ENCODE measurements around the gene GATAD2A.

The GATAD2A gene

GRCh38 chr19:19527674-19528625, 122.5 kb downstream of the GATAD2A start:
- Histone ChIP-seq H3K9me3 (ENCODE audit: insufficient read depth, low read length, severe bottlenecking) (no peaks in the 10 kb centered on the region), H4K20me1 (ENCODE audit: insufficient read depth, low read length) (peaks cover 52% of the 10 kb centered on the region), H3K79me2 (ENCODE audit: insufficient read depth, low read length) (peaks cover 30% of the 10 kb centered on the region), H3K4me1 (ENCODE audit: insufficient read depth, low read length) (peaks cover 10% of the 10 kb centered on the region), H3K27ac (ENCODE audit: low read length) (no peak overlapping the region), H3K36me3 (ENCODE audit: insufficient read depth, low read length) (peaks cover 63% of the 10 kb centered on the region), H3K27me3 (ENCODE audit: insufficient read depth, low read length, poor library complexity) (no peaks in the 10 kb centered on the region), H3K9ac (ENCODE audit: low read depth, low read length) (no peak overlapping the region), H3K4me2 (ENCODE audit: insufficient read depth, low read length) (no peak overlapping the region), H2AFZ (ENCODE audit: low read depth, low read length) (no peak overlapping the region), H3K4me3 (ENCODE audit: low read depth in 1 of 2, low read length in 2 of 2) (no peak overlapping the region)
- DNase-seq (no peak), ATAC-seq (ENCODE audit: insufficient read depth, low read depth) (no peak)
- no peak for TF ChIP-seq EZH2 (IDR thresholded peaks at IDR 0.05; ENCODE audit: borderline replicate concordance, low read depth, low read length, severe bottlenecking)
- no peak for TF ChIP-seq CTCF (IDR thresholded peaks at IDR 0.05; ENCODE audit: borderline replicate concordance, extremely low read depth, low read length, poor library complexity, severe bottlenecking)

GRCh38 chr19:19528721-19529490, 123.4 kb downstream of the GATAD2A start, which contains the start of gene YJEFN3:
TSS of gene YJEFN3 (plus strand) at chr19:19528911. CDS start at chr19:19528933, 22 bp downstream.
- no peak within 1 kb of the TSS for H3K27ac ChIP-seq (ENCODE audit: low read length)
- H3K4me1 ChIP-seq (ENCODE audit: insufficient read depth, low read length): peaks cover 10% of the 10 kb centered on the region
- TF ChIP-seq EZH2 (IDR thresholded peaks at IDR 0.05; ENCODE audit: borderline replicate concordance, low read depth, low read length, severe bottlenecking) (no peak), CTCF (IDR thresholded peaks at IDR 0.05; ENCODE audit: borderline replicate concordance, extremely low read depth, low read length, poor library complexity, severe bottlenecking) (no peak)
- H3K36me3 ChIP-seq (ENCODE audit: insufficient read depth, low read length): peaks cover 56% of the 10 kb centered on the region
- H3K27me3 ChIP-seq (ENCODE audit: insufficient read depth, low read length, poor library complexity): no peaks in the 10 kb centered on the region
- no peak within 1 kb of the TSS for H3K9ac ChIP-seq (ENCODE audit: low read depth, low read length)
- no peak within 1 kb of the TSS for H3K4me2 ChIP-seq (ENCODE audit: insufficient read depth, low read length)
- DNase-seq: no peak
- no peak within 1 kb of the TSS for H2AFZ ChIP-seq (ENCODE audit: low read depth, low read length)
- H3K9me3 ChIP-seq (ENCODE audit: insufficient read depth, low read length, severe bottlenecking): no peaks in the 10 kb centered on the region
- no peak within 1 kb of the TSS for H3K4me3 ChIP-seq (ENCODE audit: low read depth in 1 of 2, low read length in 2 of 2)
- no peak for ATAC-seq (ENCODE audit: insufficient read depth, low read depth)
- H3K79me2 ChIP-seq (ENCODE audit: insufficient read depth, low read length): peaks cover 21% of the 10 kb centered on the region
- H4K20me1 ChIP-seq (ENCODE audit: insufficient read depth, low read length): peaks cover 49% of the 10 kb centered on the region

- Histone ChIP-seq H3K9ac (ENCODE audit: low read depth, low read length) (no peak overlapping the region), H3K4me3 (ENCODE audit: low read depth in 1 of 2, low read length in 2 of 2) (no peak overlapping the region), H3K36me3 (ENCODE audit: insufficient read depth, low read length) (peaks cover 50% of the 10 kb centered on the region), H3K4me1 (ENCODE audit: insufficient read depth, low read length) (peaks cover 10% of the 10 kb centered on the region), H3K79me2 (ENCODE audit: insufficient read depth, low read length) (peaks cover 11% of the 10 kb centered on the region), H3K27me3 (ENCODE audit: insufficient read depth, low read length, poor library complexity) (no peaks in the 10 kb centered on the region), H4K20me1 (ENCODE audit: insufficient read depth, low read length) (peaks cover 40% of the 10 kb centered on the region), H3K27ac (ENCODE audit: low read length) (no peak overlapping the region), H2AFZ (ENCODE audit: low read depth, low read length) (no peak overlapping the region), H3K4me2 (ENCODE audit: insufficient read depth, low read length) (no peak overlapping the region), H3K9me3 (ENCODE audit: insufficient read depth, low read length, severe bottlenecking) (no peaks in the 10 kb centered on the region)
- no peak for DNase-seq
- no peak for TF ChIP-seq EZH2 (IDR thresholded peaks at IDR 0.05; ENCODE audit: borderline replicate concordance, low read depth, low read length, severe bottlenecking)
- no peak for TF ChIP-seq CTCF (IDR thresholded peaks at IDR 0.05; ENCODE audit: borderline replicate concordance, extremely low read depth, low read length, poor library complexity, severe bottlenecking)
- no peak for ATAC-seq (ENCODE audit: insufficient read depth, low read depth)
These were observed 124.4 kb downstream of the GATAD2A start for GRCh38 chr19:19529783-19530422.

Measured in DND-41 (cell line).